ENCODE data around the gene ATF7IP. TPM values are rescaled to one million over a fixed set of nuclear protein-coding genes. Genes with fewer than 3 reads are reported as not detected.

Gene ATF7IP
- total and polyA plus RNA-seq, 10 donors: 10.2 to 170 (median 111) TPM

DNA sequence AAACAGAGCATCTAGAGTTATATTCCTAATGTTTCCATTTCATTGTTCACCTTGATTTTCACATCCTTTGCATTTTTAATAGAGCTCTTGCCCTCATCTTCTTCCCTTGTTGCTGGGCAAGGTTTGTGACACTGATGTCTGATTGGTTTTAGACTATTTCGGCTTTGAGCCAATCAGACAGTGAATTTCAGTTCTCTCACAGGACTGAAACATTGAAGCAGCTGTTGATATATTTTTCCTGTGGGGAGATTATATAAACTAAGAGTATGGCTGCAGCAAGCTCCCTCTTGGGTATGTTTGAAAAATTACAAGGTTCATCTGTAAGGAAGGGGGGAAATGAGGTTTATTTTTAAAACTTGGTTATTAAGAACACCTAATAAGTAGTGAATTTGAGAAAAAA lies 51.2 kb downstream of the ATF7IP start:
- Histone ChIP-seq H3K9me3 (peaks cover 0 to 37% (median 19%) of the 10 kb centered on the region in 8 donors), H3K27me3 (replicated peaks in 1 of 7) (no peaks in the 10 kb centered on the region), H3K27ac (peak overlapping the region in 7 of 8 donors; percentile 32 to 71 (median 64)), H3K36me3 (peaks cover 0 to 34% (median 9%) of the 10 kb centered on the region in 6 donors), H3K4me1 (peaks cover 24 to 93% (median 75%) of the 10 kb centered on the region in 6 donors), H3K4me3 (peak overlapping the region in 1 of 8 donors; percentile 0)
- WGBS, 5 donors: 50 to 74% (median 56%) methylated on average over 1 of the region's 1 CpG
- TF ChIP-seq, protein P1, sequence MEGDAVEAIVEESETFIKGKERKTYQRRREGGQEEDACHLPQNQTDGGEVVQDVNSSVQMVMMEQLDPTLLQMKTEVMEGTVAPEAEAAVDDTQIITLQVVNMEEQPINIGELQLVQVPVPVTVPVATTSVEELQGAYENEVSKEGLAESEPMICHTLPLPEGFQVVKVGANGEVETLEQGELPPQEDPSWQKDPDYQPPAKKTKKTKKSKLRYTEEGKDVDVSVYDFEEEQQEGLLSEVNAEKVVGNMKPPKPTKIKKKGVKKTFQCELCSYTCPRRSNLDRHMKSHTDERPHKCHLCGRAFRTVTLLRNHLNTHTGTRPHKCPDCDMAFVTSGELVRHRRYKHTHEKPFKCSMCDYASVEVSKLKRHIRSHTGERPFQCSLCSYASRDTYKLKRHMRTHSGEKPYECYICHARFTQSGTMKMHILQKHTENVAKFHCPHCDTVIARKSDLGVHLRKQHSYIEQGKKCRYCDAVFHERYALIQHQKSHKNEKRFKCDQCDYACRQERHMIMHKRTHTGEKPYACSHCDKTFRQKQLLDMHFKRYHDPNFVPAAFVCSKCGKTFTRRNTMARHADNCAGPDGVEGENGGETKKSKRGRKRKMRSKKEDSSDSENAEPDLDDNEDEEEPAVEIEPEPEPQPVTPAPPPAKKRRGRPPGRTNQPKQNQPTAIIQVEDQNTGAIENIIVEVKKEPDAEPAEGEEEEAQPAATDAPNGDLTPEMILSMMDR (IDR thresholded peaks at IDR 0.05 in 8 of 11, conservative IDR thresholded peaks at IDR 0.05 in 3 of 11): peak in 5 of 11 experiments; percentile 6 to 27 (median 23)
- no peak for TF ChIP-seq POLR2A (IDR thresholded peaks at IDR 0.05)
- no peak for DNase-seq
- intact Hi-C loops (cut with DNase I; ENCODE audit: low total_unique reads): no loop called here

DNA sequence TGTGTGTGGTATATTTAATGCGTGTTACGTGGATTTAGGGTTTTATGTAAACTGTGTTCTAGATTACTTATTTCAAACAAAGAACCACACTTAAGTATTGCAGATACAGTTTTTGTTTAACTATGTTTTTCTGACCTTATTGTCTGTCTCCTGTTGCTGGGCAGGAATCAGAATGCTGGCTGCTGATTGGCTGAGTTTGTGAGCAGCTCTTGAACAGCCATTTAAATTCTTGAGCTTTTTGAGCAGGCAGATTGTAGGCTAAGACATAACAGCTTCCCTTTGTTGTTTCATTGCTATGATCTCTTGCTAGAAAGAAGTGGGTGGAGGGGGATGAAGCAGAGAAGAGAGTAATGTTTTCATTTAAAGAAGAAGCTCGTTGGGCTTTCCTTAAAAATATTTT lies 52.2 kb downstream of the ATF7IP start:
- Histone ChIP-seq H3K27me3 (replicated peaks in 1 of 7) (no peaks in the 10 kb centered on the region), H3K27ac (peak overlapping the region; percentile 28 to 71 (median 62)), H3K36me3 (peaks cover 0 to 43% (median 11%) of the 10 kb centered on the region in 6 donors), H3K4me3 (peak overlapping the region in 2 of 8 donors; percentile 0 to 38), H3K9me3 (peaks cover 0 to 37% (median 24%) of the 10 kb centered on the region in 8 donors), H3K4me1 (peaks cover 24 to 87% (median 70%) of the 10 kb centered on the region in 6 donors)
- WGBS, 5 donors: 57 to 69% (median 59%) methylated on average over 3 of the region's 3 CpGs
- peak; percentile 83 for DNase-seq
- intact Hi-C loops (cut with DNase I; ENCODE audit: low total_unique reads): no loop called here
- TF ChIP-seq, protein P1 (IDR thresholded peaks at IDR 0.05 in 8 of 11, conservative IDR thresholded peaks at IDR 0.05 in 3 of 11): no peak
- TF ChIP-seq POLR2A (IDR thresholded peaks at IDR 0.05) (no peak), POLR2AphosphoS5 (IDR thresholded peaks at IDR 0.05) (no peak)

DNA sequence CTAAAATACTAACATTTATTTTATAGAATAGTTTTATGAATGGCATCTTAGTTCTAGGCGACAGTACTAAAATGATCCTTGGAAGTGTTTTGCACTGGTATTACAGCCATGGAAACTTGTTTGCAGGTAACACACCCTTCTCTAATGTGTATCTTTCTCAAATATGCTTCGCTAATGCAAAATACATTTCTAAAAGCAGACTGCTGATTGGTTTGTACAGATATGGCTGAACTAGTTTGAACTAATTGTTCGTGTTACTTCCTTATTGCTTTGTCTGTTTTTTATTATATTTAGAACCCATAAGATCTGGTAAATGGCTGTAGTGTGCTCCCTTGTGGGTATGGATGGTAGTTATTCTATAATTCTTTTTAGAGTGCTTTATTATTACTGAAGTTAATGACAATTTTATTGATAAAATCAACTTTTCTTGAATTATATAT lies 53.0 kb downstream of the ATF7IP start:
- H3K36me3 ChIP-seq: peaks cover 0 to 48% (median 11%) of the 10 kb centered on the region in 6 donors
- H3K4me1 ChIP-seq: peaks cover 24 to 86% (median 66%) of the 10 kb centered on the region in 6 donors
- no peak for DNase-seq
- intact Hi-C loops (cut with DNase I; ENCODE audit: low total_unique reads): no loop called here
- H3K27ac ChIP-seq: peak overlapping the region in 7 of 8 donors; percentile 40 to 71 (median 64)
- no peaks in the 10 kb centered on the region for H3K27me3 ChIP-seq (replicated peaks in 1 of 7)
- peak overlapping the region in 2 of 8 donors; percentile 2 to 38 for H3K4me3 ChIP-seq
- TF ChIP-seq, protein P1 (IDR thresholded peaks at IDR 0.05 in 8 of 11, conservative IDR thresholded peaks at IDR 0.05 in 3 of 11): peak in 8 of 11 experiments; percentile 18 to 43 (median 26)
- no peak for TF ChIP-seq POLR2A (IDR thresholded peaks at IDR 0.05)
- 48 to 64% (median 58%) methylated on average over 3 of the region's 3 CpGs for WGBS, 5 donors
- H3K9me3 ChIP-seq: peaks cover 0 to 36% (median 25%) of the 10 kb centered on the region in 8 donors

DNA sequence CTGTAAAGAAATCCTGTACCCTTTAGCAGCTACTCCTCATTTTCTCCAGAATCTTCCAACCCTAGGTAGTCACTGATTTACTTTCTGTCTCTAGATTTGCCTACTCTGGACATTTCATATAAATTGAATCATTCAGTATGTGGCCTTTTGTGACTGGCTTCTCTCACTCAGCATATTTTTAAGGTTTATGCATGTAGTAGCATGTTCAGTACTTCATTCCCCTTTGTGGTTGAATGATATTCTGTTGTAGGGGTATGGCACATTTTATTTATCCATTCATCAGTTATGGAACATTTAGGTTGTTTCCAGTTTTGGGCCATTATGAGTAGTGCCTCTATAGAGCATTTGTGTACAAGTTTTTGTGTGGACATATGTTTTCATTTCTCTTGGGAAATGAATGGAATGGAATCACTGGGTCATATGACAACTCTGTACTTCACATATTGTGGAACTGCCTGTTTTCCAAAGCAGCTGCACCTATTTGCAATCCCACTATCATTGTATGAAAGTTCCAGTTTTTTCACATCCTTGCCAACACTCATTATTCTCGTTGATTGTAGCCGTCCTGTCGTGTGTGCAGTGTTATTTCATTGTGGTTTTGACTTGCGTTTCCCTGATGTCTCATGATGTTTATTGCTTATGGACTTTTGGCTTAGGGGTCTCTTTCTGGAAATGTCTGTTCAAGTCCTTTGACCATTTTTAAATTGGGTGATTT lies 57.2 kb downstream of the ATF7IP start:
- H3K9me3 ChIP-seq: peaks cover 0 to 36% (median 25%) of the 10 kb centered on the region in 8 donors
- intact Hi-C loops (cut with DNase I; ENCODE audit: low total_unique reads): no loop called here
- WGBS, 5 donors: 85 to 96% (median 89%) methylated on average over 4 of the region's 4 CpGs
- H3K4me1 ChIP-seq: peaks cover 6 to 85% (median 36%) of the 10 kb centered on the region in 6 donors
- H3K4me3 ChIP-seq: no peak overlapping the region
- no peaks in the 10 kb centered on the region for H3K27me3 ChIP-seq (replicated peaks in 1 of 7)
- no peak for DNase-seq
- H3K36me3 ChIP-seq: peaks cover 0 to 75% (median 35%) of the 10 kb centered on the region in 6 donors
- H3K27ac ChIP-seq: no peak overlapping the region
- TF ChIP-seq, protein P1 (IDR thresholded peaks at IDR 0.05 in 8 of 11, conservative IDR thresholded peaks at IDR 0.05 in 3 of 11): no peak
- TF ChIP-seq POLR2A (IDR thresholded peaks at IDR 0.05) (no peak), POLR2AphosphoS5 (IDR thresholded peaks at IDR 0.05) (no peak)
